Measurements from ENCODE around the gene NEURL1. TPM values are rescaled to one million over a fixed set of nuclear protein-coding genes. Genes with fewer than 3 reads are reported as not detected.
A peak's percentile ranks its signal among the peaks of the same experiment; 100 is the strongest.

The NEURL1 gene
- total RNA-seq, 3 donors from 2014 or later (not counting 1 experiment from before 2014, with no cell fraction given): 0.95 to 8.5 (median 1.5) TPM

DNA sequence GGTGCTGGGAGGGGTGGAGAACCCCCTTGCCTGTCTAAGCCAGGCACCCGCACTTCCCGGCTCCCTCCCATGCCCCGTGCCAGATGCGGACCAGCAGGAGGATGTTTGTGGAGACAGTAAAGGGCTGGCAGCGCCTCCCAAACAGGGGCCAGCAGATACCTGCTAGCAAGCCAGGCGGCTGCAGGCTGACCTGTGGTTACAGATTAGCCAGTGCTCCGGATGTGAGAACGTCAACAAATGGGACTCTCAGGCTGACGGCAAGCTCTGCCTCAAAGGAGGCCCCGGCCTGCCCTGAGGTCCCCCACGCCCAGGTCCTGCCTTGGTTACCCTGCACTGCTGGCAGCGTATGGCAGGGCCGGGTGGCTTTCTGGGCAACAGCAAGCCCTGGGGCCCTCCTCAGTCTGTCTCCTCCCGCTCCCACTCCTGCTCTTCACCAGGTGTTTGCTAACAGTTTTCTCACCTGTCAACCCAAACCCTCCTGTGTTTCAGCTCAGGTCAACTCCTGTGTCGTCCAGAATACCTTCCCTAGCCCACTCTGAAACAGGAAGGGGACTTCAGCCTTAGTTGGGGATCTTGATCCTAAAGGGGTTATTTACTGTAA is 85.4 kb downstream of the NEURL1 start:
- 67% methylated on average over 14 of the region's 15 CpGs for WGBS (ENCODE audit: insufficient coverage)
- Histone ChIP-seq H3K36me3 (ENCODE audit: control insufficient read depth, insufficient read depth, low read length) (no peaks in the 10 kb centered on the region), H3K9me3 (ENCODE audit: control insufficient read depth, insufficient read depth, low read length) (no peaks in the 10 kb centered on the region), H3K27ac (ENCODE audit: low read length) (no peak overlapping the region), H3K27me3 (ENCODE audit: control insufficient read depth, insufficient read depth, low read length) (no peaks in the 10 kb centered on the region), H3K4me3 (ENCODE audit: low read length) (no peak overlapping the region), H3K4me1 (ENCODE audit: control insufficient read depth, insufficient read depth, low read length) (peaks cover 6% of the 10 kb centered on the region)
- Mint-ChIP-seq H3K36me3 (no peaks in the 10 kb centered on the region), H3K27me3 (ENCODE audit: low read depth in 2 of 2) (peaks cover 0 to 5% of the 10 kb centered on the region in 2 donors), H3K4me1 (peaks cover 2 to 3% of the 10 kb centered on the region in 2 donors), H3K4me3 (no peak overlapping the region), H3K27ac (no peak overlapping the region), H3K9me3 (no peaks in the 10 kb centered on the region)
- no peak for DNase-seq
- intact Hi-C loops (cut with micrococcal nuclease): no loop called here
- TF ChIP-seq, protein P1, sequence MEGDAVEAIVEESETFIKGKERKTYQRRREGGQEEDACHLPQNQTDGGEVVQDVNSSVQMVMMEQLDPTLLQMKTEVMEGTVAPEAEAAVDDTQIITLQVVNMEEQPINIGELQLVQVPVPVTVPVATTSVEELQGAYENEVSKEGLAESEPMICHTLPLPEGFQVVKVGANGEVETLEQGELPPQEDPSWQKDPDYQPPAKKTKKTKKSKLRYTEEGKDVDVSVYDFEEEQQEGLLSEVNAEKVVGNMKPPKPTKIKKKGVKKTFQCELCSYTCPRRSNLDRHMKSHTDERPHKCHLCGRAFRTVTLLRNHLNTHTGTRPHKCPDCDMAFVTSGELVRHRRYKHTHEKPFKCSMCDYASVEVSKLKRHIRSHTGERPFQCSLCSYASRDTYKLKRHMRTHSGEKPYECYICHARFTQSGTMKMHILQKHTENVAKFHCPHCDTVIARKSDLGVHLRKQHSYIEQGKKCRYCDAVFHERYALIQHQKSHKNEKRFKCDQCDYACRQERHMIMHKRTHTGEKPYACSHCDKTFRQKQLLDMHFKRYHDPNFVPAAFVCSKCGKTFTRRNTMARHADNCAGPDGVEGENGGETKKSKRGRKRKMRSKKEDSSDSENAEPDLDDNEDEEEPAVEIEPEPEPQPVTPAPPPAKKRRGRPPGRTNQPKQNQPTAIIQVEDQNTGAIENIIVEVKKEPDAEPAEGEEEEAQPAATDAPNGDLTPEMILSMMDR (IDR thresholded peaks at IDR 0.05): no peak
- no peak for ATAC-seq

DNA sequence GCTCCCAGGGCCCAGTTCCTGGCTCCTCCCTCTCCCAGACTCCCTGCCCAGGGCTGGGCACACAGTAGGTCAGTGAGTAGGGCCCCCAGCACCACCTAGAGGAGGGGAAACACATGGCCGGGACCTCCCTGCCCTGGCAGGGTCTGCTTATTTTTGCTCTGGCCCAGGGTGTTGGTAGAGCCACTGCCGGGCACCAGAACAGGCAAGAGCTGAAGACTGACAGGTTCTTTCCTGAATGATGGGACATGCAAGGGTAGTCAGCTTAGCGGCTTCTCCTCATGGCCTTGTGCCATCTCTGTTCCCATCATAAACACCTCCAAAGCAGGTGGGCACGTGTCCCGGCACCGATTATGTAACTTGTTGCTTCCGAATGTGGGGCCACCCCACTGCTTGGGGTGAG is 86.5 kb downstream of the NEURL1 start:
- no peaks in the 10 kb centered on the region for H3K36me3 Mint-ChIP-seq
- TF ChIP-seq, protein P1 (IDR thresholded peaks at IDR 0.05): no peak
- intact Hi-C loops (cut with micrococcal nuclease): no loop called here

DNA sequence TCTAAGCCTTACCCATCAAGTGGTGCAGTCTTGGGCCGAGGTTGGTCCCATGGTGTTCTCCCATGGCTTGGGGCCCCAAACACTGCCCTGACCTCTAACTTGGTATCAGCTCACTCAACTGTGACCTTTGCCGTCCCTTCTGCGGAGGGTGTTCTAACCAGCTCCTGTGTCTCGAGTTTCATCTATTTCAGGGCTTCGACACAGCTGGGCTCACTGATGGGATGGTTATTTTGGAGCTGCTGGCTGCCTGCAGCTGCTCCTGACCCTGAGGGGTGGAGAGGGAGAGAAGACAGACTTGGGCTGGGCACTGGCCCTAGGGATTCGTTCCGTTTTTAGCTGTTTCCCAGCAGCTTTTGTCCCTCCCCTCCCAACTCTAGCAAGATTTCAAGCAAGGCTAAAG is 86.9 kb downstream of the NEURL1 start:
- ATAC-seq (no peak), DNase-seq (no peak)
- Mint-ChIP-seq H3K36me3 (no peaks in the 10 kb centered on the region), H3K4me1 (peaks cover 5 to 6% of the 10 kb centered on the region in 2 donors), H3K27me3 (ENCODE audit: low read depth in 2 of 2) (peaks cover 0 to 5% of the 10 kb centered on the region in 2 donors), H3K9me3 (no peaks in the 10 kb centered on the region), H3K4me3 (no peak overlapping the region), H3K27ac (no peak overlapping the region)
- TF ChIP-seq, protein P1 (IDR thresholded peaks at IDR 0.05): no peak
- no peak overlapping the region for H3K27ac ChIP-seq (ENCODE audit: low read length)
- H3K4me3 ChIP-seq (ENCODE audit: low read length): no peak overlapping the region
- no peaks in the 10 kb centered on the region for H3K36me3 ChIP-seq (ENCODE audit: control insufficient read depth, insufficient read depth, low read length)
- H3K27me3 ChIP-seq (ENCODE audit: control insufficient read depth, insufficient read depth, low read length): no peaks in the 10 kb centered on the region
- no peaks in the 10 kb centered on the region for H3K9me3 ChIP-seq (ENCODE audit: control insufficient read depth, insufficient read depth, low read length)
- intact Hi-C loops (cut with micrococcal nuclease): no loop called here
- H3K4me1 ChIP-seq (ENCODE audit: control insufficient read depth, insufficient read depth, low read length): peaks cover 7% of the 10 kb centered on the region
- 91% methylated on average over 7 of the region's 7 CpGs for WGBS (ENCODE audit: insufficient coverage)

More for the DNA sequence above, 86.5 kb downstream of the NEURL1 start:
- H3K27me3 Mint-ChIP-seq (ENCODE audit: low read depth in 2 of 2): peaks cover 0 to 5% of the 10 kb centered on the region in 2 donors
- H3K4me3 Mint-ChIP-seq: no peak overlapping the region
- Histone ChIP-seq H3K36me3 (ENCODE audit: control insufficient read depth, insufficient read depth, low read length) (no peaks in the 10 kb centered on the region), H3K4me3 (ENCODE audit: low read length) (no peak overlapping the region), H3K4me1 (ENCODE audit: control insufficient read depth, insufficient read depth, low read length) (peaks cover 7% of the 10 kb centered on the region), H3K27me3 (ENCODE audit: control insufficient read depth, insufficient read depth, low read length) (no peaks in the 10 kb centered on the region), H3K9me3 (ENCODE audit: control insufficient read depth, insufficient read depth, low read length) (no peaks in the 10 kb centered on the region), H3K27ac (ENCODE audit: low read length) (no peak overlapping the region)
- ATAC-seq: no peak
- H3K9me3 Mint-ChIP-seq: no peaks in the 10 kb centered on the region
- WGBS (ENCODE audit: insufficient coverage): 93% methylated on average over 5 of the region's 7 CpGs
- H3K27ac Mint-ChIP-seq: no peak overlapping the region
- no peak for DNase-seq
- H3K4me1 Mint-ChIP-seq: peaks cover 5 to 6% of the 10 kb centered on the region in 2 donors

DNA sequence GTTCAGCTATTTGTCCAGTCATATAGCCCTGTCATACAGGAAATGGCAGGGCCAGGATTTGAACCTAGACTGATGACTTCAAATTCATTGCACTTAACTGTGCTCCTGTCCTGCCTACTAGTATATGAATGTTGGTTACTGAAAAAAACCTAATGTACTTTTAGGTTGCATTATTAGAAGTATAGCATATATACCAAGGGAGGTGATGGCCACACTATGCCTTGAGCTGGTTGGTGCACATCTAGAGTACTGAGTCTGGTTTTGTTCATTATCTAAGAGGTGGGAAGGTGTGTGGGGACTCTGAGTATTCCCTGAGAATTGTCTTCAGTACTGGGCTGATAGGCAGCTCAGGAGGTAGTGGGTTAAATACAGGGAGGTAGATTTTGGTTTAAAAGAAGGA is 88.0 kb downstream of the NEURL1 start:
- Mint-ChIP-seq H3K36me3 (no peaks in the 10 kb centered on the region), H3K27me3 (ENCODE audit: low read depth in 2 of 2) (peaks cover 0 to 5% of the 10 kb centered on the region in 2 donors), H3K4me3 (peak overlapping the region; percentile 6), H3K27ac (no peak overlapping the region), H3K9me3 (no peaks in the 10 kb centered on the region), H3K4me1 (peaks cover 5 to 6% of the 10 kb centered on the region in 2 donors)
- Histone ChIP-seq H3K27ac (ENCODE audit: low read length) (no peak overlapping the region), H3K4me3 (ENCODE audit: low read length) (no peak overlapping the region), H3K36me3 (ENCODE audit: control insufficient read depth, insufficient read depth, low read length) (no peaks in the 10 kb centered on the region), H3K4me1 (ENCODE audit: control insufficient read depth, insufficient read depth, low read length) (peaks cover 7% of the 10 kb centered on the region), H3K9me3 (ENCODE audit: control insufficient read depth, insufficient read depth, low read length) (no peaks in the 10 kb centered on the region), H3K27me3 (ENCODE audit: control insufficient read depth, insufficient read depth, low read length) (no peaks in the 10 kb centered on the region)
- DNase-seq: no peak
- intact Hi-C loops (cut with micrococcal nuclease): no loop called here
- ATAC-seq: no peak
- TF ChIP-seq, protein P1 (IDR thresholded peaks at IDR 0.05): no peak

Measured in natural killer cell (primary cell).